ENCODE results near the gene ZNF283.
"Not testable (repeated sequence)": the region's sequence is repeated elsewhere in the genome, so short reads cannot be mapped to it uniquely, and the experiment has no call there.

The ZNF283 gene

DNA sequence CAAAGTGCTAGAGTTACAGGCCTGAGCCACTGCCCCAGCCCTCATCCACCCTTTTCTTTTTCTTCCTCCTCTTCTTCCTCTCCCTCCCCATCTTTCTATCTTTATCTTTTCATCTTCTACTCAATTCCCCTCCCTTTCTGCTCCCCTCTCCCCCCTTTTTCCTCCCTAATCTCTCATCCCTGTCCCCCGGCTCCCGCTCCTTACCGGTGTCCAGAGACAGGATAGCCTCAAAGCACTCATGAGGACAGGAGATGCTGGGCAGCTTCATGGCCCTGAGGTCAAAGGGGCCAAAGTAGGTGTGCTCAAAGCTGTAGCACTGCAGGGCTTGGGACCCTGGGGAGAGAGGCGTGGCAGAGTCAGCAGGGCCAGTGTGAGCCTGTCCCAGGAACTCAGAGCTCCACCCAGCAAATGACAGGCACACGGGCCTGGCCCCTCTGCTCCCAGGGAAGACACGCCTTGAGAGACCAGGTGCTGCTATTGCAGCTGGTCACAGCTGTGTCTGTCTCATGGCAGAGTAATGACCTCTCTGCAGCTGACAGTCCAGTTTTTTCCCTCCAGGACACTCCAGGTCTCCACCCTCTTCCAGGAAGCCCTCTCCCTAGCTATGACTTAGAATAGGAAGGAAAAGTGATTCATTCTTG lies 27.5 kb upstream of the ZNF283 start:
- DNase-seq (ENCODE audit: low read depth in 2 of 2) = no peak

DNA sequence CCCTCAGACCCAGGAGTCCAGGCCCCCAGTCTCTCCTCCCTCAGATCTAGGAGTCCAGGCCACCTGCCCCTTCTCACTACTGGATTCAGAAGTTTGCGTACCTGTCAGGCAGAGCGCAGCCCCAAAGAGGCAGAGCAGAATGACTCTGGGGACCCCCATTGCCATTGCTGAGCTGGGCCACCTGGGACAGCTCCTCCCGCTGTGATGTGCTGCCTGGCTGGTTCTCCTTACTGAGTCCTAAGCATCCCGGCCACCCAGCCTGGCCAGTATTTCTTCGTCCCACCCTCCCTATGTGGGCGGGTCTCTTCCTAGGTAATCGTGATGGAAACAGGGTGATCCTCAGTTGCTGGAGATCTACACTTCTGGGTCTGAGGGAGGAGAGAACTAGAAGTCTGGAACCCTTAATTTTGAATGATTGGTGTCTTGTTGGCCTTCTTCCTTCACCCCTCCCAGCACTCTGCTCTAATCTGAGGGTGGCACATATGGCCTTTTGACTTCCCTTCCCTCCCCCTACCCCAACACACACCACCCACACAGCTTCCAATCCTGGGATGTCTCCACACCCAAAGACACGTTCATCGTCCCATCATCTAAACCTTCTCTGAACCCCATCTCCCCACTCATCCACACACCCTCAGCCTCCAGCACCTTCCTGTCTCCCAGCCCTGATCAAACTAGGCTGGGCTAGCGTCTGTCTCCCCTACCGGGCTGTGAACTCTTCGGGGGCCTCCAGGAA lies 24.7 kb upstream of the ZNF283 start, which contains the start of gene LYPD5:
TSS of gene LYPD5 (minus strand) at position 232 of the 736 bp plus-strand sequence. CDS start at position 165, 67 bp downstream.
- no peak for DNase-seq (ENCODE audit: low read depth in 2 of 2)

DNA sequence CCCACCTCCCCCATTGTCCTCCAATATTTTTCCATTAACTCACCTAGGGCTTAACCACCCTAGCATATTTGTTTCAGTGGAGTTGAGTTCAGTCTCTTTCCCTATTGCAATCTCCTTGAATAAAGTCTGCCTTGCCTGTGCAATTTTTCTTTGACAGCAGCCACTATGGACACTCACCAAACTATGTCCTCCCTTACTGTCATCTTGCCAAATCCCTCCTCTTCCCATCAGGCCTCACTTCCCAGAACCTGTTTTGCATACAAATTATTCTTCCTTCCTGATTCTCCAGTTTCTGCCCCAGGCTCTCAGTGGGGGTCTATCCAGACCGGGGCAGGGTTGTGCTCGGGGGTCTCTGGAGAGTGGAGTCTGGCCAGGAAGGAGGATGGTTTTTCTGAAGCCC lies 22.7 kb upstream of the ZNF283 start:
- no peak for DNase-seq (ENCODE audit: low read depth in 2 of 2)

DNA sequence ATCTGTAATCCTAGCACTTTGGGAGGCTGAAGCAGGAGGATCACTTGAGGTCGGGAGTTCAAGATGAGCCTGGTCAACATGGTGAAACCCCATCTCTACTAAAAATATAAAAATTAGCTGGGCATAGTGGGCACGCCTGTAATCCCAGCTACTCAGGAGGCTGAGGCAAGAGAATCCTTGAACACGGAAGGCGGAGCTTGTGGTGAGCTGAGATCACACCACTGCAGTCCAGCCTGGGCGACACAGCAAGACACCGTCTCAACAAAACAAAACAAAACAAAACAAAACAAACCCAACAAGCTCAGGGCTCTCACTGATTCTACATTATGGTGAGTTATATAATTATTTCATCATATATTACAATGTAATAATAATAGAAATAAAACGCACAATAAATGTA lies 20.7 kb upstream of the ZNF283 start:
- DNase-seq (ENCODE audit: low read depth in 2 of 2) = not testable (repeated sequence)

DNA sequence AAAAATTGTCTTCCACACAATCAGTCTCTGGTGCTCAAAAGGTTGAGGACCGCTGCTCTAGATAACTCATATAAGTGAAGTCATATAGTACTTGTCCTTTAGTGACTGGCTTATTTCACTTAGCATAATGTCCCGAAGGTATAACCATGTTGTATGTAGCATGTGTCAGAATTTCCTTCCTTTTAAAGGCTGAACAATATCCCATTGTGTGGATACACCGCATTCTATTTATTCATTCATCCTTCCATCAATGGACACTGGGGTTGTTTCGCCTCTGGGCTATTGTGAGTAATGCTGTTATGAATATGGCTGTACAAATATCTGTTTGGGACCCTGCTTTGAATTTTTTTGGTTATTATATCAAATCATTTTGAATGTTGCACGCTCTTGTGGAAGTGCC lies 20.3 kb upstream of the ZNF283 start:
- no peak for DNase-seq (ENCODE audit: low read depth in 2 of 2)

DNA sequence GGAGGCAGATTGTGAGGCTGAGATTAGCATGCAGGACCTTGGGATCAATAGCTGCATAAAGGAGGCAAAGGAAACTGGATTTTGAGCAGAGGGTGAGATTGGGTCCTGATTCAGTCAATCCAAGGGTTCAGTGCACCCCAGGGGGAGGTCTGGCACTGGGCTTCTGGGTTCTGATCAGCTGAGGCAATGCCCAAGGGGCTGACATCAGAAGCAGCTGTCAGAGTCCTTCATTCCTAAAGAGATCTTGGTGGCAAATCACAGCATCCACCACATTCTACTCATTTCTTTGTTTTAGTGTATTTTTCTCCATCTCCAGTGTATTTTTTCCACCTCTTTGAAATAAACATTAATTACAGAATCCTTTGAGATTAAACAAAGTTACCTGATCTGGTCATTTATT lies 19.5 kb upstream of the ZNF283 start:
- no peak for DNase-seq (ENCODE audit: low read depth in 2 of 2)

DNA sequence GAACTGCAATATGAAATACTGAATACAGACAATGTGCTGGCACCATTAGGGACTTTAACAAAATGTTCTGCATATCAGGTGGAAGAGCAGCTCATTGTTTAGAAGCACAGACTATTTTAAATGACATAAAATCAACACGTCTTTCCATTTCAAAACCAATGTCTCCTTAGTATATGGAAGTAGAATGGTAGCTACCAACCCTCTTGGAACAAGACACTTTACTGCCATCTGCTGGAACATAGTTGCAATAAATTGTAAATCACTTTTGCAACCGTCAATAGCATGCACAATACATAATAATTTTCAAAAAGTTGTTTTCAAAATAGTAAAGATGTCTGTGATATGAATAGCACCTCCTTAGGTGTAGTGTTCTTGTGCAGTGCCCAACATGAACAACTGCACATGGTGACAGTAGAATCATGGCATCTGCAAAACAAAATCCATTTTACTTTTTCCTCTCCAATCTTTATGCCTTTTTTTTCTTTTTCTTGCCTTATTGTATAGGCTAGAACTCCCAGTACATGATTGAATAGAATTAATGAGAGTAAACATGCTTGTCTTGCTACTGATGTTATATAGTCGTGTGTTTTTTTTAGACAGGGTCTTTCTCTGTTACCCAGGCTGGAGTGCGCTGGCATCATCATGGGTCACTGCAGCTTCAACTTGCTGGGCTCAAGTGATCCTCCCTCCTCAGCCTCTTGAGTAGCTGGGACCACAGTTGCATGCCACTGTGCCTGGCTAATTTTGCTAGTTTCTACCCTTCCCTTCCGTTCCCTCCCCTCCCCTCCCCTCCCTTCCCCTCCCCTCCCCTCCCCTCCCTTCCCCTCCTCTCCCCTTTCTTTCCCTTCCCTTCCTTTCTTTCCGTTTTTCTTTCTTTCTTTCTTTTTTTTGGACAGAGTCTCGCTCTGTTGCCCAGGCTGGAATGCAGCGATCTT lies 17.1 kb upstream of the ZNF283 start:
- no peak for DNase-seq (ENCODE audit: low read depth in 2 of 2)

DNA sequence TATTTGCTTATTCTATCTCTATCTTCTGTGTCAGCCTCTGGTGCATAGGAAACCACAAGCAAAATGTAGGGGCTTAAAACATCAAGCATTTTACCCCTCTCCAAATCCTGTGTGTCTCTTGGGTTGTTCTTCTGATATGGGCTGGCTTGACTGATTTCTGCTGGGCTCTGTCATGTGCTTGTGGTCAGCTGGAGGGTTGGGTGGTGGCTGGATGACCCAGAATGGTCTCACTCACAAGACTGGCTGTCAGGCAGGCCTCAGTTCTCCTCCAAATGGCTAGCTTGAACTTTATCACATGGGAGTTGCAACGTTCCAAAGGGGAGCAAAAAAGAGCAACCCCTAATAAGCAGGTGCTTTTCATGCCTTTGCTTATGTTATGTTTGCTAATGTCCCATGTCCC lies 15.3 kb upstream of the ZNF283 start:
- DNase-seq (ENCODE audit: low read depth in 2 of 2) = no peak

DNA sequence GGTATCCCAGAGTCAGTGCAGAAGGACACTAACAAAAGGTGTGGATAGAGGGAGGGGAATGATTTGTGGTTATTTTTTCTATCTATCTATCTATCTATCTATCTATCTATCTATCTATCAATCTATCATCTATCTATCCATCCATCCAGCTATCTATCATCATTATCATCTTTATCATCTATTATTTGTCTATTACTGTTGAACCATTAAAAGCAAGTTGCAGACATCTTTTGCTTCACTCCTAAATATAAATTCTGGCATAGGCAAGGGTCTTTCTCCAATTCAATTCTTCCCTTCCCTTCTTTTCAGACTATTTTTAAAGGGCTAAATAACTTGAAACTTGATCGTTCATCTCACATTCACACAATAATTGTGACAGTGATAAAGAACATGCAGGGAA lies 14.9 kb upstream of the ZNF283 start:
- no peak for DNase-seq (ENCODE audit: low read depth in 2 of 2)

DNA sequence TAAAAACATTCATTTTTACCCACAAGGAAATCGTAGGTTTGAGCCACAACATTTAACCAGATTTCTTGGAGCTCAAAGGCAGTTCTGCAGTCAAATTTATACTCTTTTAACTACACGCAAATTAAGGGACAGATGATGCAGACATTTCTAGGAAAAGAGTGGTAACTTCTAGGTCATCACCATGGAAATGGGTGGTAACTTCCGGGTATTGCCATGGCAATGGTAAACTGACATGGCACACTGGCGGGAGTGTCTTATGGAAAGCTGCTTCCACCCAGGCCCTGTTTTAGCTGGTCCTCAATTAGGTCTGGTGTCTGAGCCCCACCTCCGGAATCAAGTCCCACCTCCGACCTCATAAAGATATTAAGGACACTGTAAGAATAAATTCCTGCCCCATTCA lies 14.4 kb upstream of the ZNF283 start:
- DNase-seq (ENCODE audit: low read depth in 2 of 2) = no peak

DNA sequence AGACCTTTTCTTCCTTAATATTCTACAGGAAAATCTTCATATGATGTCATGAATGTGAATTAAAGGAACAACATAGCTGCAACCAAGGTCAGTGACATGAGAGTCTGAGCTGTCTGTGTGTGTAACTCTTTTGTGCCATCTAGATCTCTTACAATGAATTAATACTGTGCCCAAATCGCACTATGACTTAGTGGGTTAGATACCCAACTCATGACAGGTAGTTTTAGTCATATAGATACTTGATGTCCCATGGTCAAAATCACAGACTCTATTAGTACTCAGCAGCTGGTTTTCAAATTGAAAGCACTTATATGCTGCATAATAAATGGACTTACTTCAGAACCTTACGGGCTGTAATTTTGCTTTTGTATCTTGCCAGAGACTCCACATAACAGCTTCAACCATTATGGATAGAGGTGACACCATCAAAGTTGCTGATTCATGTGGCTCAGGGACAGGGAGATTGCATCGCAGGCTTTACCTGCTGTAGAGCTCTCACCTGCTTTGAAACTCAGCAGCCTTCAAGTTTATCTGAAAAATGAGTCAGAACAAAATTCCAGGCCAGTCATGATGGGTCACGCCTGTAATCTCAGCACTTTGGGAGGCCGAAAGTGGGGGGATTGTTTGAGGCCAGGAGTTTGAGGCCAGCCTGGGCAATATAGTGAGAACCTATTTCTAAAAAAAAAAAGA lies 12.3 kb upstream of the ZNF283 start:
- no peak for DNase-seq (ENCODE audit: low read depth in 2 of 2)

DNA sequence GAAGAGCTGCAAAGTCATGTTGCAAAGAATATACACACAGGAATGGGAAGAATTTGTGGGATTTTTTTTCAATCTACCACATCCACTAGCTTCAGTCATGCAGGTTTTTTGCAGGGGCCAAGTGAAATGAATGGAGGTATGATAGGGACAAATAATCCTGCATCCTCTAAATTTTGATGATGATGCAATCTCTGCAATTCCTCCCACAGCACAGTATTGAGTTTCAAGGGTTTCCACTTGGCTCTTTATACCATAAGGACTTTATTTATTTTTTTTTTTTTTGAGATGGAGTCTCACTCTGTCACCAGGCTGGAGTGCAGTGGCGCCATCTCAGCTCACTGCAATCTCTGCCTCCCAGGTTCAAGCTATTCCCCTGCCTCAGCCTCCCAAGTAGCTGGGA lies 9.7 kb upstream of the ZNF283 start:
- not testable (repeated sequence) for DNase-seq (ENCODE audit: low read depth in 2 of 2)

DNA sequence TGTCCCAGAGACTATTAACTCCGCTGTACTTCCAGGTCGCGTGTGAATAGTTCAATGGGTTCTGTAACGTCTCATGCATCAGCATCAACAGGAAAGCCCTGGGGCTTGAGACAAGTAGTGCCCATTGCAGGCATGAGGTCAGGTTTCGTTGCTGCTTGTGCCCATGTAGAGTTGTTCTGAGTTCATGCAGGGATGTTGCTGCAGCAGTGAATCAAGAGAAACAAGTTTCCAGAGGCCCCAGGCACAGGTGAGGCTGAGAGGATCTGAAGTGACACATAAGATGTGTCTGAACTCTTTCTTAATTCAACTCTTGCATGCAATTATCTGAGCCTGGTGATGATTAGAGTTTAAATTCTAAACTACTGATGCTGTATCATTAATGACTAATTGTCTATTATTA lies 8.6 kb upstream of the ZNF283 start:
- no peak for DNase-seq (ENCODE audit: low read depth in 2 of 2)

DNA sequence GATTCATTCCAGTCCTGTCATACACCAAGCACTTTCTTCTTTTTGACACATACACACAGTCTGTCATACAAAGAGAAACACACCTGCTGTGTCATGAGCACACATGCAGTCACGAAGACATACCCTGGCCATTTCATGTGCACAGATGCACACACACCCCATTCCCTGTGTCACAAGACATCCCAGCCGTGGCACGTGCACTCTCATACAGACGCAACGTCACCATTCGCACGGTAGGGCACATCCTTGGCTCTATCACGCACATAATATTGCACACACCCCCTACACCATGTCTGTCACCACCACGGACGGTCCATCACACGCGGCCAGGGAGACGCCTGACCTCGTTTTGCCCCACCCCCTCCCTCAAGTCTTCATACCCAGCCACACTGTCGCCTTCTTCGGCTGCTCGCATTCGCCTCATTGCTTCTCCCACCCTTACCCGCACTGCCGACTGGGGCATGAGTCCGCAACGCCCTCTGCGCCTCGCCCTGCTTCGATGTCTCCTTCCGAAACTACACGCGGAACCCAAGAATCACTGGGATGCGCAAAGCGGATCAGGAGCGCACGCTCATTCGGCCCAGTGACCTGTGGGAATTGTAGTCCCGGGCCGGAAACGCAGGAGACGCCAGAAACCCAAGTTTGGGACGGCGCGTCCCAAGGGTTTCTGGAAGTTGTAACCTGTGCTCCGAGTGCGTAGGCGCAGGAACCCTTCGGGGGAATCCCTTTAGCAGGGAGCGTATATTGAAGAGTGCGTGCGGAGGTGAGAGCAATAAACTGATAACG lies 6.8 kb upstream of the ZNF283 start:
- no peak for DNase-seq (ENCODE audit: low read depth in 2 of 2)

DNA sequence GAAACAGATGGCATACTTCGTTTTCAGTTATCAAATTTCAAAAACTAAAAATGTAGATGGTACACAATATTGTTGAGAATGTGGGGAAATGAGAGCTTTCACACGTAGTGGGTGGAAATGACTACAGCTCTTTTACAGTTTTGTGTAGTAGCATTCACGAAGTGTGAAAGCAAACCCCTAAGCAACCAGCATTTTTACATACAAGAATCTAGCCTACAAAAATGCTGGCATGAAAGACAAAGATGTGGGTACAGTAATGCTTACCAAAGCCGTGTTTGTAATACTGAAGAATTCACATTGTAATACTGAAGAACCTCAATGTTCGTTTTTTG lies 6.3 kb upstream of the ZNF283 start:
- no peak for DNase-seq (ENCODE audit: low read depth in 2 of 2)

DNA sequence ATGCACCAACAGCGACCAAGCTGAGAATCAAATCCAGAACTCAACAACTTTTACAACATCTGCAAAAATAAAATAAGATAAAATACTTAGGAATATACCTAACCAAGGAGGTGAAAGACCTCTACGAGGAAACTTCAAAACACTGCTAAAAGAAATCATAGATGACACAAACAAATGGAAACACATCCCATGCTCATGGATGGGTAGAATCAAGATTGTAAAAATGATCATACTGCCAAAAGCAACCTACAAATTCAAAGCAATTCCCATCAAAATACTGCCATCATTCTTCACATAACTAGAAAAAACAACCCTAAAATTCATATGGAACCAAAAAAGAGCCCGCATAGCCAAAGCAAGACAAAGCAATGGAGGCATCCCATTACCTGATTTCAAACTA lies 3.3 kb upstream of the ZNF283 start:
- not testable (repeated sequence) for DNase-seq (ENCODE audit: low read depth in 2 of 2)

DNA sequence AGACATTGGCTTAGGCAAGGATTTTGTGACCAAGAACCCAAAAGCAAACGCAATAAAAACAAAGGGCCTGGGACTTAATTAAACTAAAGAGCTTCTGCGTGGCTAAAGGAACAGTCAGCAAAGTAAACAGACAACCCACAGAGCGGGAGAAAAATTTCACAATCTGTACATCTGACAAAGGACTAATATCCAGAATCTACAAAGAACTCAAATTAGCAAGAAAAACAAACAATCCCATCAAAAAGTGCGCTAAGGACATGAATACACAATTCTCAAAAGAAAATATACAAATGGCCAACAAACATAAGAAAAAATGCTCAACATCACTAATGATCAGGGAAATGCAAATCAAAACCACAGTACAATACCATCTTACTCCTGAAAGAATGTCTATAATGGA lies 2.5 kb upstream of the ZNF283 start:
- not testable (repeated sequence) for DNase-seq (ENCODE audit: low read depth in 2 of 2)

DNA sequence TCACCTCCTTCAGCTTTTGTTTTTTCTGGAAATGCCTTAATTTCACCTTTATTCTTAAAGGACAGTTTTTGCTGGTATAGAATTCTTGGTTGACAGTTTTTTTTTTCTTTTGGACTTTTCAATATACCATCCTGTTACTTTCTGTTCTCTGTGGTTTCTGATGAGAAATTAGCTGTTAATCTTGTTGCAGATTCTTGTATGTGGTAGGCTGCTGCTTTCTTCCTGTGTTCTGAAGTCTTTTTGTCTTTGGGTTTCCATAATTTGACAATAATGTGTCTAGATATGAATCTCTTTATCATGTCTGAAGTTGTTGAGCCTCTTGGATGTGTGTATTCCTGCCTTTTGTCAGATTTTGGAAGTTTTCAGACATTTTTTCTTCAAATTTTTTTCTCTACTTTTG lies 12.0 kb downstream of the ZNF283 start:
- no peak for DNase-seq (ENCODE audit: low read depth in 2 of 2)

DNA sequence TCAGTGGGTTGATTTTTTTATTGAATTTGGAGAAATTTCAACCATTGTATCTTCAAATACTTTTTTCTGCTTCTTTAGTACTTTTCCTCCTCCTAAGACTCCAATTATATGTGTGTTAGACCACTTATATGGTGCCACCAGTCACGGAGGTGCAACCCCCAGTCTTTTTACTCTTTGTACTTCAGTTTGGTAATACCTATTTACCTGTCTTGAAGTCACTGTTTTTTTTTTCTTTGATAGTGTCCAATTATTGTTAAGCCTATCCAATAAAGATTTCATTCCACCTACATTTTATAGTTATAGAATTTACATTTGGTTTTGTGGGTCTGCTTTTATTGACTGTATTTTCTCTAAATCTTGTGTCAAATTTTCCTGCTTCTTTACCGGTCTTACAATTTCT lies 14.9 kb downstream of the ZNF283 start:
- DNase-seq (ENCODE audit: low read depth in 2 of 2) = no peak

DNA sequence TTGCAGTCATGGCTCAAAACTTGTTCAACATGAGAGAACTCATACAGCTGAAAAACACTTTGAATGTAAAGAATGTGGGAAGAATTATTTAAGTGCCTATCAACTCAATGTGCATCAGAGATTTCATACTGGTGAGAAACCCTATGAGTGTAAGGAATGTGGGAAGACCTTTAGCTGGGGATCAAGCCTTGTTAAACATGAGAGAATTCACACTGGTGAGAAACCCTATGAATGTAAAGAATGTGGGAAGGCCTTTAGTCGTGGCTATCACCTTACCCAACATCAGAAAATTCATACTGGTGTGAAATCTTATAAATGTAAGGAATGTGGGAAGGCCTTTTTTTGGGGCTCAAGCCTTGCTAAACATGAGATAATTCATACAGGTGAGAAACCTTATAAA lies 20.1 kb downstream of the ZNF283 start:
- DNase-seq (ENCODE audit: low read depth in 2 of 2) = no peak

DNA sequence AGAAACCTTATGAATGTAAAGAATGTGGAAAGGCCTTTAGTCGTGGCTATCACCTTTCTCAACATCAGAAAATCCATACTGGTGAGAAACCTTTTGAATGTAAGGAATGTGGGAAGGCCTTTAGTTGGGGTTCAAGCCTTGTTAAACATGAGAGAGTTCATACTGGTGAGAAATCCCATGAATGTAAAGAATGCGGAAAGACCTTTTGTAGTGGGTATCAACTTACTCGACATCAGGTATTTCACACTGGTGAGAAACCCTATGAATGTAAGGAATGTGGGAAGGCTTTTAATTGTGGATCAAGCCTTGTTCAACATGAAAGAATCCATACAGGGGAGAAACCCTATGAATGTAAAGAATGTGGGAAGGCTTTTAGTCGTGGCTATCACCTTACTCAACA lies 20.8 kb downstream of the ZNF283 start:
- DNase-seq (ENCODE audit: low read depth in 2 of 2) = no peak
